HEK293 (cell line): ENCODE results near the gene YIF1B.
A peak's percentile ranks its signal among the peaks of the same experiment; 100 is the strongest.

ENCODE experiments used
- EGR2 ChIP-seq: fragments of 450-650 bp; formaldehyde crosslinking; IDR thresholded peaks from 2 replicates; pipeline ENCODE4 v1.5.1; 2016; ENCODE audit warnings: low read depth, missing biosample characterization, missing genetic modification characterization
- GLIS1 ChIP-seq: fragments of 450-650 bp; formaldehyde crosslinking; IDR thresholded peaks from 2 replicates; pipeline ENCODE4 v1.5.1; 2016; ENCODE audit warnings: missing biosample characterization, missing genetic modification characterization
- IKZF3 ChIP-seq: fragments of 450-650 bp; IDR thresholded peaks from 2 replicates; pipeline ENCODE4 v1.5.0; 2018; ENCODE audit warnings: missing biosample characterization, mild to moderate bottlenecking, missing genetic modification characterization, moderate library complexity
- MEIS1 ChIP-seq: sonication (generic); formaldehyde crosslinking; IDR thresholded peaks from 2 replicates; pipeline ENCODE4 v1.8.1; 2022; ENCODE audit warnings: missing genetic modification reagents, mild to moderate bottlenecking, borderline replicate concordance
- SP3 ChIP-seq: fragments of 450-650 bp; formaldehyde crosslinking; IDR thresholded peaks from 2 replicates; pipeline ENCODE4 v1.5.1; 2016; ENCODE audit warnings: missing biosample characterization, missing genetic modification characterization
- ZBTB21 ChIP-seq: fragments of 450-650 bp; formaldehyde crosslinking; IDR thresholded peaks from 2 replicates; pipeline ENCODE4 v1.5.1; 2017; ENCODE audit warnings: missing biosample characterization, missing genetic modification characterization
- ZBTB7A ChIP-seq: fragments of 450-650 bp; formaldehyde crosslinking; IDR thresholded peaks from 2 replicates; pipeline ENCODE4 v1.5.1; 2016; ENCODE audit warnings: low read depth, missing biosample characterization, missing genetic modification characterization
- ZFHX2 ChIP-seq: fragments of 450-650 bp; formaldehyde crosslinking; conservative IDR thresholded peaks from 2 replicates; pipeline ENCODE4 v1.5.1; 2016; ENCODE audit warnings: missing biosample characterization, missing genetic modification characterization
- ZFP69B ChIP-seq: fragments of 450-650 bp; formaldehyde crosslinking; IDR thresholded peaks from 2 replicates; pipeline ENCODE4 v1.5.1; 2016; ENCODE audit warnings: missing biosample characterization, missing genetic modification characterization
- ZIC2 ChIP-seq: fragments of 450-650 bp; formaldehyde crosslinking; IDR thresholded peaks from 2 replicates; pipeline ENCODE4 v1.5.1; 2016; ENCODE audit warnings: missing biosample characterization, missing genetic modification characterization
- ZNF114 ChIP-seq: fragments of 450-650 bp; formaldehyde crosslinking; IDR thresholded peaks from 2 replicates; pipeline ENCODE4 v1.5.0; 2017; ENCODE audit warnings: missing biosample characterization, missing genetic modification characterization
- ZNF2 ChIP-seq: fragments of 450-650 bp; formaldehyde crosslinking; IDR thresholded peaks from 2 replicates; pipeline ENCODE4 v1.5.1; 2016; ENCODE audit warnings: missing biosample characterization, missing genetic modification characterization
- ZNF202 ChIP-seq: fragments of 450-650 bp; formaldehyde crosslinking; IDR thresholded peaks from 2 replicates; pipeline ENCODE4 v1.5.1; 2016; ENCODE audit warnings: missing biosample characterization, missing genetic modification characterization, borderline replicate concordance
- ZNF24 ChIP-seq: fragments of 450-650 bp; formaldehyde crosslinking; IDR thresholded peaks from 2 replicates; pipeline ENCODE4 v1.5.1; 2016; ENCODE audit warnings: missing biosample characterization, missing genetic modification characterization
- ZNF501 ChIP-seq: fragments of 450-650 bp; formaldehyde crosslinking; IDR thresholded peaks from 2 replicates; pipeline ENCODE4 v1.5.1; 2016; ENCODE audit warnings: missing biosample characterization, missing genetic modification characterization
- ZNF561 ChIP-seq: fragments of 450-650 bp; IDR thresholded peaks from 2 replicates; pipeline ENCODE4 v1.5.1; 2018; ENCODE audit warnings: missing biosample characterization, missing genetic modification characterization, borderline replicate concordance
- ZNF610 ChIP-seq: fragments of 450-650 bp; formaldehyde crosslinking; IDR thresholded peaks from 2 replicates; pipeline ENCODE4 v1.5.1; 2016; ENCODE audit warnings: missing biosample characterization, missing genetic modification characterization, borderline replicate concordance
- ZNF623 ChIP-seq: fragments of 450-650 bp; formaldehyde crosslinking; IDR thresholded peaks from 2 replicates; pipeline ENCODE4 v1.5.1; 2016; ENCODE audit warnings: missing biosample characterization, missing genetic modification characterization
- ZNF629 ChIP-seq: fragments of 450-650 bp; formaldehyde crosslinking; IDR thresholded peaks from 2 replicates; pipeline ENCODE4 v1.5.1; 2017; ENCODE audit warnings: missing biosample characterization, missing genetic modification characterization
- ZNF830 ChIP-seq: fragments of 450-650 bp; IDR thresholded peaks from 2 replicates; pipeline ENCODE4 v1.5.0; 2018; ENCODE audit warnings: missing biosample characterization, missing genetic modification characterization, low read depth, mild to moderate bottlenecking, moderate library complexity
- ZNF843 ChIP-seq: fragments of 450-650 bp; formaldehyde crosslinking; IDR thresholded peaks from 2 replicates; pipeline ENCODE4 v1.5.1; 2016; ENCODE audit warnings: missing biosample characterization, missing genetic modification characterization
- TF ChIP-seq, protein P1 (sequence below): fragments of 450-650 bp; formaldehyde crosslinking; conservative IDR thresholded peaks from 2 replicates; pipeline ENCODE4 v1.5.1; 2016; ENCODE audit warnings: low read depth, missing biosample characterization, missing genetic modification characterization
- TF ChIP-seq, protein P2 (sequence below): fragments of 450-650 bp; formaldehyde crosslinking; IDR thresholded peaks from 2 replicates; pipeline ENCODE4 v1.5.1; 2016; ENCODE audit warnings: missing biosample characterization, missing genetic modification characterization
- TF ChIP-seq, protein P3 (sequence below): fragments of 450-650 bp; formaldehyde crosslinking; IDR thresholded peaks from 2 replicates; pipeline ENCODE4 v1.5.1; 2016; ENCODE audit warnings: missing biosample characterization, missing genetic modification characterization
- TF ChIP-seq, protein P4 (sequence below): fragments of 450-650 bp; formaldehyde crosslinking; IDR thresholded peaks from 2 replicates; pipeline ENCODE4 v1.5.1; 2016; ENCODE audit warnings: missing biosample characterization, missing genetic modification characterization
- TF ChIP-seq, protein P5 (sequence below): fragments of 450-650 bp; formaldehyde crosslinking; IDR thresholded peaks from 2 replicates; pipeline ENCODE4 v1.5.1; 2017; ENCODE audit warnings: missing biosample characterization, missing genetic modification characterization

The YIF1B gene

DNA sequence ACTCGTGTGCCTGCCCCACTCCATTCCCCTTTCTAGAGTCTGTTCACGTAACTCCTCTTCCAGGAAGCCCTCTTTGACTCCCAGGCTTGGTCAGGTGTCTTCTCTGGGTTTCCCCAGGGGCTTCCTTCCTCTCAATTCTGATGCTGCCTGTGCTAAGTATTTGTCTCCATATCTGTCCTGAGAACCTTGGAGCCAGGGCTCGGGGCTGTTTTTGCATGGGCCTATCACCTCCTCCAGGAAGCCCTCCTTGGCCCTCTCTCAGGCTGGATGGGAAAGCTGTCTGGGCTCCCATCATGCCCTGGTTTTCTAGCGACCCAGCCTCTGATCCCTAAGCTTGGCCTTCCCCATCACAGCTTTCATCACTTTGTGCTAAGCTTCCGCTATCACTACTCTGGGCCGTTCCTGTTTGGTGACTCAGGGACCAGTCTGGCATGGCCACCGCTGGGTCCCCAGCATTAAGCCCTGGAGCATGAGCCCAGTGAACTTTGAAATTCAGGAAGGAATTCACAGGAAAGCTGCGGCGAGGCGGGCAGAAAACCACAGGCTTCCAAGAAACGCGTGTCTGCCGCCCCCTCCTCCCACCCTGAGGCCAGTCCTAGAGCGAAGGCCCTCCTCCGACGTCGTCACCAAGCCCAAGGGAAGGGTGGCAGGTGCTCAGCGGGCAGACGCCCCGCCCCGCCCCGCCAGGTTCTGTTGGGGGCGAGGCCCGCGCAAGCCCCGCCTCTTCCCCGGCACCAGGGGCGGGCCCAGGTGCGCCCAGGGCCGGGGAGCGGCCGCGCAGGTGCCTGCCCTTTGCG, 51.9 kb downstream of the YIF1B start (continued):
- TF ChIP-seq, protein P1, sequence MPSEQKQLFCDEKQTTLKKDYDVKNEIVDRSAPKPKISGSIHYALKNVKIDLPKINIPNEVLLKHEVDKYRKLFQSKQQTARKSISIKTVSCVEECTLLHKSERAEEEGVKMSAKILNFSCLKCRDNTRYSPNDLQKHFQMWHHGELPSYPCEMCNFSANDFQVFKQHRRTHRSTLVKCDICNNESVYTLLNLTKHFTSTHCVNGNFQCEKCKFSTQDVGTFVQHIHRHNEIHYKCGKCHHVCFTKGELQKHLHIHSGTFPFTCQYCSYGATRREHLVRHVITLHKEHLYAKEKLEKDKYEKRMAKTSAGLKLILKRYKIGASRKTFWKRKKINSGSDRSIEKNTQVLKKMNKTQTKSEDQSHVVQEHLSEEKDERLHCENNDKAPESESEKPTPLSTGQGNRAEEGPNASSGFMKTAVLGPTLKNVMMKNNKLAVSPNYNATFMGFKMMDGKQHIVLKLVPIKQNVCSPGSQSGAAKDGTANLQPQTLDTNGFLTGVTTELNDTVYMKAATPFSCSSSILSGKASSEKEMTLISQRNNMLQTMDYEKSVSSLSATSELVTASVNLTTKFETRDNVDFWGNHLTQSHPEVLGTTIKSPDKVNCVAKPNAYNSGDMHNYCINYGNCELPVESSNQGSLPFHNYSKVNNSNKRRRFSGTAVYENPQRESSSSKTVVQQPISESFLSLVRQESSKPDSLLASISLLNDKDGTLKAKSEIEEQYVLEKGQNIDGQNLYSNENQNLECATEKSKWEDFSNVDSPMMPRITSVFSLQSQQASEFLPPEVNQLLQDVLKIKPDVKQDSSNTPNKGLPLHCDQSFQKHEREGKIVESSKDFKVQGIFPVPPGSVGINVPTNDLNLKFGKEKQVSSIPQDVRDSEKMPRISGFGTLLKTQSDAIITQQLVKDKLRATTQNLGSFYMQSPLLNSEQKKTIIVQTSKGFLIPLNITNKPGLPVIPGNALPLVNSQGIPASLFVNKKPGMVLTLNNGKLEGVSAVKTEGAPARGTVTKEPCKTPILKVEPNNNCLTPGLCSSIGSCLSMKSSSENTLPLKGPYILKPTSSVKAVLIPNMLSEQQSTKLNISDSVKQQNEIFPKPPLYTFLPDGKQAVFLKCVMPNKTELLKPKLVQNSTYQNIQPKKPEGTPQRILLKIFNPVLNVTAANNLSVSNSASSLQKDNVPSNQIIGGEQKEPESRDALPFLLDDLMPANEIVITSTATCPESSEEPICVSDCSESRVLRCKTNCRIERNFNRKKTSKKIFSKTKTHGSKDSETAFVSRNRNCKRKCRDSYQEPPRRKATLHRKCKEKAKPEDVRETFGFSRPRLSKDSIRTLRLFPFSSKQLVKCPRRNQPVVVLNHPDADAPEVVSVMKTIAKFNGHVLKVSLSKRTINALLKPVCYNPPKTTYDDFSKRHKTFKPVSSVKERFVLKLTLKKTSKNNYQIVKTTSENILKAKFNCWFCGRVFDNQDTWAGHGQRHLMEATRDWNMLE (tag by site-specific recombination): 0 out of 2 replicates have a peak, but pooled peaks have one; percentile 37
- TF ChIP-seq SP3 (tag by site-specific recombination): peak; percentile 94
- TF ChIP-seq, protein P2, sequence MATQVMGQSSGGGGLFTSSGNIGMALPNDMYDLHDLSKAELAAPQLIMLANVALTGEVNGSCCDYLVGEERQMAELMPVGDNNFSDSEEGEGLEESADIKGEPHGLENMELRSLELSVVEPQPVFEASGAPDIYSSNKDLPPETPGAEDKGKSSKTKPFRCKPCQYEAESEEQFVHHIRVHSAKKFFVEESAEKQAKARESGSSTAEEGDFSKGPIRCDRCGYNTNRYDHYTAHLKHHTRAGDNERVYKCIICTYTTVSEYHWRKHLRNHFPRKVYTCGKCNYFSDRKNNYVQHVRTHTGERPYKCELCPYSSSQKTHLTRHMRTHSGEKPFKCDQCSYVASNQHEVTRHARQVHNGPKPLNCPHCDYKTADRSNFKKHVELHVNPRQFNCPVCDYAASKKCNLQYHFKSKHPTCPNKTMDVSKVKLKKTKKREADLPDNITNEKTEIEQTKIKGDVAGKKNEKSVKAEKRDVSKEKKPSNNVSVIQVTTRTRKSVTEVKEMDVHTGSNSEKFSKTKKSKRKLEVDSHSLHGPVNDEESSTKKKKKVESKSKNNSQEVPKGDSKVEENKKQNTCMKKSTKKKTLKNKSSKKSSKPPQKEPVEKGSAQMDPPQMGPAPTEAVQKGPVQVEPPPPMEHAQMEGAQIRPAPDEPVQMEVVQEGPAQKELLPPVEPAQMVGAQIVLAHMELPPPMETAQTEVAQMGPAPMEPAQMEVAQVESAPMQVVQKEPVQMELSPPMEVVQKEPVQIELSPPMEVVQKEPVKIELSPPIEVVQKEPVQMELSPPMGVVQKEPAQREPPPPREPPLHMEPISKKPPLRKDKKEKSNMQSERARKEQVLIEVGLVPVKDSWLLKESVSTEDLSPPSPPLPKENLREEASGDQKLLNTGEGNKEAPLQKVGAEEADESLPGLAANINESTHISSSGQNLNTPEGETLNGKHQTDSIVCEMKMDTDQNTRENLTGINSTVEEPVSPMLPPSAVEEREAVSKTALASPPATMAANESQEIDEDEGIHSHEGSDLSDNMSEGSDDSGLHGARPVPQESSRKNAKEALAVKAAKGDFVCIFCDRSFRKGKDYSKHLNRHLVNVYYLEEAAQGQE (tag by site-specific recombination): no peak
- no peak; the same call in 1 of the 2 replicates for TF ChIP-seq ZNF843 (tag by site-specific recombination)
- TF ChIP-seq IKZF3 (tag by site-specific recombination): peak; percentile 72
- no peak for TF ChIP-seq MEIS1 (CRISPR knock-in tag)
- peak; percentile 92; the same call in 1 of the 2 replicates for TF ChIP-seq ZNF561 (tag by site-specific recombination)
- TF ChIP-seq, protein P3, sequence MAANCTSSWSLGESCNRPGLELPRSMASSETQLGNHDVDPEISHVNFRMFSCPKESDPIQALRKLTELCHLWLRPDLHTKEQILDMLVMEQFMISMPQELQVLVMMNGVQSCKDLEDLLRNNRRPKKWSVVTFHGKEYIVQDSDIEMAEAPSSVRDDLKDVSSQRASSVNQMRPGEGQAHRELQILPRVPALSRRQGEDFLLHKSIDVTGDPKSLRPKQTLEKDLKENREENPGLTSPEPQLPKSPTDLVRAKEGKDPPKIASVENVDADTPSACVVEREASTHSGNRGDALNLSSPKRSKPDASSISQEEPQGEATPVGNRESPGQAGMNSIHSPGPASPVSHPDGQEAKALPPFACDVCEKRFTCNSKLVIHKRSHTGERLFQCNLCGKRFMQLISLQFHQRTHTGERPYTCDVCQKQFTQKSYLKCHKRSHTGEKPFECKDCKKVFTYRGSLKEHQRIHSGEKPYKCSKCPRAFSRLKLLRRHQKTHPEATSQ (tag by site-specific recombination): no peak
- peak; percentile 10; the same call in 1 of the 2 replicates for TF ChIP-seq GLIS1
- peak; percentile 93 for TF ChIP-seq ZFHX2 (tag by site-specific recombination)
- TF ChIP-seq ZBTB7A: 0 out of 2 replicates have a peak, but pooled peaks have one; percentile 9
- peak; percentile 16; the same call in 1 of the 2 replicates for TF ChIP-seq ZFP69B (tag by site-specific recombination)
- peak; percentile 50; the same call in 1 of the 2 replicates for TF ChIP-seq ZBTB21 (tag by site-specific recombination)
- peak; percentile 11; the same call in 1 of the 2 replicates for TF ChIP-seq ZNF629
- peak; percentile 94 for TF ChIP-seq EGR2
- peak; percentile 36; the same call in 1 of the 2 replicates for TF ChIP-seq ZNF501 (tag by site-specific recombination)
- TF ChIP-seq ZNF610 (tag by site-specific recombination): peak; percentile 65; the same call in 1 of the 2 replicates
- peak; percentile 65 for TF ChIP-seq ZIC2 (tag by site-specific recombination)
- peak; percentile 23; the same call in 1 of the 2 replicates for TF ChIP-seq ZNF623
- TF ChIP-seq, protein P4, sequence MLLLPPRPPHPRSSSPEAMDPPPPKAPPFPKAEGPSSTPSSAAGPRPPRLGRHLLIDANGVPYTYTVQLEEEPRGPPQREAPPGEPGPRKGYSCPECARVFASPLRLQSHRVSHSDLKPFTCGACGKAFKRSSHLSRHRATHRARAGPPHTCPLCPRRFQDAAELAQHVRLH (tag by site-specific recombination): peak; percentile 89
- no peak for TF ChIP-seq ZNF114 (tag by site-specific recombination)
- TF ChIP-seq ZNF202: no peak
- TF ChIP-seq ZNF24 (tag by site-specific recombination): peak; percentile 74; the same call in 1 of the 2 replicates
- peak; percentile 58; the same call in 1 of the 2 replicates for TF ChIP-seq ZNF2 (tag by site-specific recombination)
- TF ChIP-seq ZNF830 (tag by site-specific recombination): no peak
- TF ChIP-seq, protein P5, sequence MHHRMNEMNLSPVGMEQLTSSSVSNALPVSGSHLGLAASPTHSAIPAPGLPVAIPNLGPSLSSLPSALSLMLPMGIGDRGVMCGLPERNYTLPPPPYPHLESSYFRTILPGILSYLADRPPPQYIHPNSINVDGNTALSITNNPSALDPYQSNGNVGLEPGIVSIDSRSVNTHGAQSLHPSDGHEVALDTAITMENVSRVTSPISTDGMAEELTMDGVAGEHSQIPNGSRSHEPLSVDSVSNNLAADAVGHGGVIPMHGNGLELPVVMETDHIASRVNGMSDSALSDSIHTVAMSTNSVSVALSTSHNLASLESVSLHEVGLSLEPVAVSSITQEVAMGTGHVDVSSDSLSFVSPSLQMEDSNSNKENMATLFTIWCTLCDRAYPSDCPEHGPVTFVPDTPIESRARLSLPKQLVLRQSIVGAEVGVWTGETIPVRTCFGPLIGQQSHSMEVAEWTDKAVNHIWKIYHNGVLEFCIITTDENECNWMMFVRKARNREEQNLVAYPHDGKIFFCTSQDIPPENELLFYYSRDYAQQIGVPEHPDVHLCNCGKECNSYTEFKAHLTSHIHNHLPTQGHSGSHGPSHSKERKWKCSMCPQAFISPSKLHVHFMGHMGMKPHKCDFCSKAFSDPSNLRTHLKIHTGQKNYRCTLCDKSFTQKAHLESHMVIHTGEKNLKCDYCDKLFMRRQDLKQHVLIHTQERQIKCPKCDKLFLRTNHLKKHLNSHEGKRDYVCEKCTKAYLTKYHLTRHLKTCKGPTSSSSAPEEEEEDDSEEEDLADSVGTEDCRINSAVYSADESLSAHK (tag by site-specific recombination): 0 out of 2 replicates have a peak, but pooled peaks have one; percentile 8
